ENCODE data around the gene VAMP2.

GRCh38 chr17:8206536-8206935 lies 43.8 kb upstream of the VAMP2 start:
- TF ChIP-seq CTCF (IDR thresholded peaks at IDR 0.05) (no peak), POLR2A (IDR thresholded peaks at IDR 0.05) (no peak)
